DOHH2 (cell line): Measurements from ENCODE around the gene WDR5.

Experiments used
- EZH2phosphoT487 ChIP-seq: fragments of 200-600 bp; sonication (generic); IDR thresholded peaks from 2 replicates; pipeline ENCODE4 v1.6.1; 2017; ENCODE audit warnings: borderline replicate concordance, mild to moderate bottlenecking, antibody characterized with exemption, low read length, moderate library complexity, mixed read lengths
- TF ChIP-seq, protein P1 (sequence below): fragments of 200-600 bp; sonication (generic); IDR thresholded peaks from one replicate; pipeline ENCODE4 v1.5.1; 2014; ENCODE audit warnings: antibody characterized with exemption, mild to moderate bottlenecking, low read depth, low read length; ENCODE audit not compliant: poor library complexity, severe bottlenecking

DNA sequence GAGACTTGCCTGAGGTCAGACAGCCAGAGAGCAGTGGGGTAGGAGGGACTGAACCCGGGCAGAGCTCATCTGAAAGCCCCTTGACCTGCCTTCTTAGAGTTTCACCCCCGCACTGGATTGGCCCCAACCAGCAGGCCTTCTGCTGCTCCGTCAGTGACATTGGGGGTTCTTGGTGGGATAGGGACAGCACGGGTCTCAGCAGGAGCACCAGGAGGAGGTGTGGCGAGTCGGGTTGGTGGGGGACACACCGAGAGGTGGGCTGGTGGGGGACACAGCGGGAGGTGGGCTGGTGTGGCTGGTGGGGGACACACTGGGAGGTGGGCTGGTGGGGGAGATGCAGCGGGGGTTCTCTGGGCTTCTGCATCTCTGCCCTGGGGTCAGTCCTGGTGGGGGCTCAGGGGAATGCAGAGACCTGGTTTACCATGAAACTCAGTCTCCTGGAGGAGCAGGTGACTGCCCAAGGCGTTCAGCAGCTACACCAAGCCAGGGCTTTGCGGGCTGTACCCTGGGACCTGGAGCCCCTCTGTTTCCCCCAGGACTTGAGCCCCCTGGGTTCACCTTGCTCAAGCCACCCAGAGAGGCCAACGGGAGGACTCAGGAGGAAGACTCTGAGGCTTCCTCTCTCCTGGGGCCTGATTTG lies 56.5 kb downstream of the WDR5 start:
- TF ChIP-seq, protein P1, sequence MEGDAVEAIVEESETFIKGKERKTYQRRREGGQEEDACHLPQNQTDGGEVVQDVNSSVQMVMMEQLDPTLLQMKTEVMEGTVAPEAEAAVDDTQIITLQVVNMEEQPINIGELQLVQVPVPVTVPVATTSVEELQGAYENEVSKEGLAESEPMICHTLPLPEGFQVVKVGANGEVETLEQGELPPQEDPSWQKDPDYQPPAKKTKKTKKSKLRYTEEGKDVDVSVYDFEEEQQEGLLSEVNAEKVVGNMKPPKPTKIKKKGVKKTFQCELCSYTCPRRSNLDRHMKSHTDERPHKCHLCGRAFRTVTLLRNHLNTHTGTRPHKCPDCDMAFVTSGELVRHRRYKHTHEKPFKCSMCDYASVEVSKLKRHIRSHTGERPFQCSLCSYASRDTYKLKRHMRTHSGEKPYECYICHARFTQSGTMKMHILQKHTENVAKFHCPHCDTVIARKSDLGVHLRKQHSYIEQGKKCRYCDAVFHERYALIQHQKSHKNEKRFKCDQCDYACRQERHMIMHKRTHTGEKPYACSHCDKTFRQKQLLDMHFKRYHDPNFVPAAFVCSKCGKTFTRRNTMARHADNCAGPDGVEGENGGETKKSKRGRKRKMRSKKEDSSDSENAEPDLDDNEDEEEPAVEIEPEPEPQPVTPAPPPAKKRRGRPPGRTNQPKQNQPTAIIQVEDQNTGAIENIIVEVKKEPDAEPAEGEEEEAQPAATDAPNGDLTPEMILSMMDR: no peak
- no peak for TF ChIP-seq EZH2phosphoT487
